DOHH2 (cell line): ENCODE data around the gene BBS2.
A peak's percentile ranks its signal among the peaks of the same experiment; 100 is the strongest.

Experiments used
- H3F3A ChIP-seq: fragments of 200-600 bp; sonication (generic), shearing (Covaris generic); 2 replicates; pipeline ENCODE4 v1.6.0; 2016; ENCODE audit warnings: antibody characterized with exemption, mild to moderate bottlenecking; ENCODE audit not compliant: control insufficient read depth, insufficient read depth
- H3K27ac ChIP-seq: fragments of 200-600 bp; sonication (generic); 2 replicates; pipeline ENCODE4 v1.5.1; 2014; ENCODE audit warnings: low read depth, mild to moderate bottlenecking, low read length, moderate library complexity
- H3K27me3 ChIP-seq: fragments of 200-600 bp; sonication (generic); 2 replicates; pipeline ENCODE4 v1.6.1; 2014; ENCODE audit warnings: mild to moderate bottlenecking, low read length, mixed read lengths; ENCODE audit not compliant: control insufficient read depth
- H3K36me3 ChIP-seq: fragments of 200-600 bp; sonication (generic); 2 replicates; pipeline ENCODE4 v1.6.1; 2014; ENCODE audit warnings: mild to moderate bottlenecking, low read length, moderate library complexity, mixed read lengths; ENCODE audit not compliant: control insufficient read depth
- H3K4me1 ChIP-seq: fragments of 200-600 bp; sonication (generic); 2 replicates; pipeline ENCODE4 v1.6.1; 2014; ENCODE audit warnings: mild to moderate bottlenecking, low read length, mixed read lengths; ENCODE audit not compliant: control insufficient read depth
- H3K4me2 ChIP-seq: fragments of 200-600 bp; sonication (generic); 2 replicates; pipeline ENCODE4 v1.6.0; 2014; ENCODE audit warnings: mild to moderate bottlenecking, low read length, moderate library complexity
- H3K4me3 ChIP-seq: fragments of 200-600 bp; sonication (generic); 2 replicates; pipeline ENCODE4 v1.5.1; 2014; ENCODE audit warnings: mild to moderate bottlenecking, low read length, mixed read lengths
- H3K79me2 ChIP-seq: fragments of 200-600 bp; sonication (generic); 2 replicates; pipeline ENCODE4 v1.6.1; 2014; ENCODE audit warnings: mild to moderate bottlenecking, low read length, mixed read lengths; ENCODE audit not compliant: control insufficient read depth
- H3K9me2 ChIP-seq: fragments of 200-600 bp; sonication (generic); replicated peaks from 2 replicates; pipeline ENCODE4 v1.6.1; 2014; ENCODE audit warnings: mild to moderate bottlenecking, low read length, mixed read lengths; ENCODE audit not compliant: control insufficient read depth
- H3K9me3 ChIP-seq: fragments of 200-600 bp; sonication (generic); 2 replicates; pipeline ENCODE4 v1.6.1; 2014; ENCODE audit warnings: antibody characterized with exemption, low read length, mixed read lengths; ENCODE audit not compliant: control insufficient read depth, insufficient read depth
- H4K20me1 ChIP-seq: fragments of 200-600 bp; sonication (generic); 2 replicates; pipeline ENCODE4 v1.6.0; 2014; ENCODE audit warnings: low read depth, mild to moderate bottlenecking, antibody characterized with exemption, low read length, moderate library complexity; ENCODE audit not compliant: control insufficient read depth, insufficient read depth
- CTCF ChIP-seq: fragments of 200-600 bp; sonication (generic); IDR thresholded peaks from one replicate; pipeline ENCODE4 v1.5.1; 2014; ENCODE audit warnings: antibody characterized with exemption, mild to moderate bottlenecking, low read depth, low read length; ENCODE audit not compliant: poor library complexity, severe bottlenecking
- EZH2phosphoT487 ChIP-seq: fragments of 200-600 bp; sonication (generic); IDR thresholded peaks from 2 replicates; pipeline ENCODE4 v1.6.1; 2017; ENCODE audit warnings: borderline replicate concordance, mild to moderate bottlenecking, antibody characterized with exemption, low read length, moderate library complexity, mixed read lengths

The BBS2 gene

DNA sequence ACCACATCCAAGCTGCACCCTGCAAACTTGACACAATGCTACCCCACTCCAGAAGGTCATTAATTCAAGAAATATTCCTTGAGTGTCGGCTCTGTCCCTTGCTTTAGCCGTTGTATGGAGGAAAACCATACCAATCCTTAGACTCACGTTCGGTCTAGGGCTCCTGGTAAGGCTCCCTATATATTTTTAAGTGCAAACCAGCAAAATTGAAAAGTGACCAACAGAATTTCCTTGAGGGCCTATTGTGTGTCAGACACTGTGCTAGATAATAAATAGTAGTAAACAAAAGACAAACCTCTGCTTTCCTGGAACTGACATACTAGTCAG lies 390 bp upstream of the BBS2 start:
- Histone ChIP-seq H3F3A (no peaks in the 10 kb centered on the region), H3K27me3 (no peaks in the 10 kb centered on the region), H3K4me1 (peaks cover 17% of the 10 kb centered on the region), H3K9me3 (no peaks in the 10 kb centered on the region), H3K79me2 (peaks cover 5% of the 10 kb centered on the region; the same call in 1 of the 2 replicates), H3K27ac (no peak overlapping the region), H3K4me3 (peak overlapping the region; percentile 96), H3K4me2 (peak overlapping the region; percentile 77), H3K36me3 (no peaks in the 10 kb centered on the region; the same call in 1 of the 2 replicates), H3K9me2 (no peaks in the 10 kb centered on the region), H4K20me1 (no peaks in the 10 kb centered on the region)
- TF ChIP-seq CTCF (no peak), EZH2phosphoT487 (no peak)

GRCh38 chr16:56518425-56518824 lies 1.4 kb downstream of the BBS2 start:
- Histone ChIP-seq H3K4me1 (peaks cover 21% of the 10 kb centered on the region), H3K27ac (no peak overlapping the region), H3F3A (no peaks in the 10 kb centered on the region), H3K4me3 (no peak overlapping the region; the same call in 1 of the 2 replicates), H3K9me3 (no peaks in the 10 kb centered on the region), H3K27me3 (no peaks in the 10 kb centered on the region), H3K36me3 (no peaks in the 10 kb centered on the region; the same call in 1 of the 2 replicates), H4K20me1 (no peaks in the 10 kb centered on the region), H3K4me2 (peak overlapping the region; percentile 77; the same call in 1 of the 2 replicates), H3K9me2 (no peaks in the 10 kb centered on the region), H3K79me2 (peaks cover 5% of the 10 kb centered on the region; the same call in 1 of the 2 replicates)
- TF ChIP-seq EZH2phosphoT487 (no peak), CTCF (no peak)

GRCh38 chr16:56517206-56517605 lies 2.6 kb downstream of the BBS2 start:
- H3K9me2 ChIP-seq = no peaks in the 10 kb centered on the region
- H3K27ac ChIP-seq = no peak overlapping the region
- no peaks in the 10 kb centered on the region for H3K9me3 ChIP-seq
- no peaks in the 10 kb centered on the region; the same call in 1 of the 2 replicates for H3K36me3 ChIP-seq
- no peak for TF ChIP-seq EZH2phosphoT487
- no peak for TF ChIP-seq CTCF
- no peaks in the 10 kb centered on the region for H3F3A ChIP-seq
- no peak overlapping the region for H3K4me3 ChIP-seq
- H3K4me1 ChIP-seq = peaks cover 21% of the 10 kb centered on the region
- no peaks in the 10 kb centered on the region for H3K27me3 ChIP-seq
- no peak overlapping the region for H3K4me2 ChIP-seq
- no peaks in the 10 kb centered on the region for H4K20me1 ChIP-seq
- H3K79me2 ChIP-seq = peaks cover 5% of the 10 kb centered on the region; the same call in 1 of the 2 replicates

GRCh38 chr16:56515665-56516064 lies 4.2 kb downstream of the BBS2 start:
- Histone ChIP-seq H3K27ac (no peak overlapping the region), H3K9me2 (no peaks in the 10 kb centered on the region), H3K4me3 (no peak overlapping the region), H3K9me3 (no peaks in the 10 kb centered on the region), H3K36me3 (no peaks in the 10 kb centered on the region; the same call in 1 of the 2 replicates), H3K79me2 (peaks cover 5% of the 10 kb centered on the region; the same call in 1 of the 2 replicates), H3F3A (no peaks in the 10 kb centered on the region), H3K27me3 (no peaks in the 10 kb centered on the region), H3K4me1 (peaks cover 20% of the 10 kb centered on the region), H4K20me1 (no peaks in the 10 kb centered on the region), H3K4me2 (no peak overlapping the region)
- TF ChIP-seq CTCF = no peak
- no peak for TF ChIP-seq EZH2phosphoT487
